GM18873 (cell line): ENCODE data around the gene TTC28.
"Not testable (repeated sequence)": the region's sequence is repeated elsewhere in the genome, so short reads cannot be mapped to it uniquely, and the experiment has no call there.

ENCODE experiments used
- ATAC-seq: cut with Tn5 transposase; IDR thresholded peaks from one replicate; pipeline ENCODE4 v1.9.1; 2021; ENCODE audit warnings: mild to moderate bottlenecking, moderate library complexity, moderate number of reproducible peaks; ENCODE audit not compliant: unreplicated experiment, low FRiP score

The TTC28 gene

GRCh38 chr22:28566920-28567499 is 112.6 kb downstream of the TTC28 start:
- ATAC-seq, result not testable (repeated sequence)

DNA sequence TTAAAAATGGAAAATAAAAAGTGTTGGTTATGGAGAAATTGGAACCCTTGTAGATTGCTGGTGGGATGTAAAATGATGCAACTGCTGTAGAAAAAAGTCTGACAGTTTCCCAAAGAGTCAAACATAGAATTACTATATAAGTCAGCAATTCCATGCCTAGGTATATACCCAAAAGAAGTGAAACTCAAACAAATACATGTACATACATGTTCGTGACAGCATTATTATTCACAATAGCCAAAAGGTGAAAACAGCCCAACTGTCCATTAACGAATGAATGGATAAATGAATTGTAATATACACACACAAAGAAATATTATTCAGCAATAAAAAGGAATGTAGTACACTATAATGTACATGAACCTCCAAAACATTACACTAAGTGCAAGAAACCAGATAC is 116.0 kb downstream of the TTC28 start:
- no peak for ATAC-seq

DNA sequence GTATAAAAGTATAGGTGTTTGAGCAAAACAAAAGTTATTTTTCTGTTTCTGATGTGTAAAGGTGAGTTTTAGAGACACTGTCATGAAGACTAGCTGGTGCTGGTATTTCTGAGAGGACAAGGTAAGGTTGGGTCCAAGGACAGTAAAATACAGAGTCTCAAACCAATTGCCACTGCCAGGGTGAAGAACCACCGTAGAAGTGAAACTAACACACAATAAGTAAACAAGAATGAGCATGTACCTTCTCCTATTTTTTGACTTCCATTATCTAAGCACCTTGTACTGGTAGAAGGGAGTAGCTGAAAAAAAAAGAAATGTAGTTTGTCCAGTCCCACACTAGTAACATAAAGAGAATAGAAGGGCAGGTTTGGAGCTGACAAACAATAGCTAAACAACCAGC is 117.3 kb downstream of the TTC28 start:
- ATAC-seq, result no peak

- ATAC-seq, result not testable (repeated sequence)
Observed at GRCh38 chr22:28560743-28561101, 118.9 kb downstream of the TTC28 start.

DNA sequence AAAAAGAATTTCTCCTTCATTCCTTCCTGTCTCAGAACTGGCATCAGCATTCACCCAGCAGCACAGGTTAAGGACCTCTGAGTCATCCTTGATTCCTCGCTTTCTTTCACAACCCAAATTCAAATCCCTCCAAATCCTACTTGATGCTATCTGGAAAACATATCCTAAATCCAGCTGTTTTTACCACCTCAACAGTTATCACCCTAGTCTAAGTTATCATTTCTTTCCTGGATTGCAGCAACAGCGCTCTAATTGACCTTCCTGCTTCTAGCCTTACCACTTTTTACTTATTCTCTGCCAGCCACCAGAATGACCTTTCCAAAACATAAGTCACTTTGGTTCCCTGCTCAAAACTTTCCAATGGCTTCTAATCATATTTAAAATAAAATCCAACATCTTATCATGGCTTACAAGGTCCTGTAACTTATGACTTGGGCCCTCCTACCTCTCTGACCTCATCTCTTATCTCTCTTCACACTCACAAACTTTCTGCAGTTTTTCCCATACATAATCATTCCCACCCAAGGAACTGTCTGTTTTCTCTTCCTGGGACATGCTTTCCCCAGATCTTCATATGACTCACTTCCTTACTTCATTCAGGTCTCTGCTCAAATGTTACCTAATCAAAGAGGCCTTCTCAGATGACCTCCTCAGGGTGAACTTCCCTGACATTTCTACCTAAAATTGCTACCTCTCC is 119.4 kb downstream of the TTC28 start:
- no peak for ATAC-seq

GRCh38 chr22:28557184-28557583 is 122.5 kb downstream of the TTC28 start:
- no peak for ATAC-seq

- ATAC-seq, result not testable (repeated sequence)
Observed at GRCh38 chr22:28553108-28553866, 126.4 kb downstream of the TTC28 start.

GRCh38 chr22:28548406-28548805 is 131.2 kb downstream of the TTC28 start:
- no peak for ATAC-seq

GRCh38 chr22:28547132-28547842 is 132.4 kb downstream of the TTC28 start:
- no peak for ATAC-seq

GRCh38 chr22:28544431-28544868 is 135.2 kb downstream of the TTC28 start:
- ATAC-seq, result no peak

DNA sequence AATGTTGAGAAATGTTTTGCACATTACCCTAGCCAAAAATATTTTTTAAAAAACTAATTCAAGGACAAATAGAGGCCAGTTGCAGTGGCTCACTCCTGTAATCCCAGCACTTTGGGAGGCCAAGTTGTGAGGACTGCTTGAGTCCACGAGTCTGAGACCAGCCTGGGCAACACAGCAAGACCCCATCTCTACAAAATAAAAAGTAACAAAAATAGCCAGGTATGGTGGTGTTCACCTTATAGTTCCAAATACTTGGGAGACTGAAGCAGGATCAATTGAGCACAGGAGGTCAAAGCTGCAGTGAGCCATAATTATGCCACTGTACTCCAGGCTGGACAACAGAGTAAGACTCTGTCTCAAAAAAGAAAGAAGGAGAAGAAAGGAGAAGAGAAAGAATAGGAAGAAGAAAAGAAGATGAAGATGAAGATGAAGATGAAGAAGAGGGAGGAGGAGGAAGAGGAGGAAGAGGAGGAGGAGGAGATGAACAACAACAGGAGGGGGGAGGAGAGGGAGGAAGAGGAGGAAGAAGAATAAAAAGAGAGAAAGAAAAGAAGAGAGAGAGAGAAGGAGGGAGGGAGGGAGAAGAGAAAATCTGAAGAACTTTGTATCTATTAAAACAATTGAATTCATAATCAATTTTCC is 136.5 kb downstream of the TTC28 start:
- no peak for ATAC-seq

- no peak for ATAC-seq
Observed at GRCh38 chr22:28541137-28541536, 138.5 kb downstream of the TTC28 start.

DNA sequence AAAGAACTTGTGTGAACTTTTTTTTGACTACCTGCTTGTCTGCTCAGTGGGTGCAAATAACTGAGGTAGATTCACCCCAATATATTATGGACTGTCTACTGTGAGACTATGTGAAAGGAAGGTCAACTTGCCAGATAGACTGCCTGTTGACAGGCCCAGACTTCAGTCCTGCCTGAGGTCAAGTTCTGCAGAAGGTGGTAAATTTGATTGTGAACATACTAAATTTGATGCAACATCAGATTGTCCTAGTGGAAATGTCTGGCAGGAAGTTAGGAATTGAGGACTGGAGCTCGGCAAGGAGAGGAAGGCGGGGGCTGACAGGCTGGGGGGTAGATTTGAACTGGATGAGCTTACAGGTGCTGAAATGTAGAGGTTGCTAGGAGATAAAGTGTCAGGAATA is 140.7 kb downstream of the TTC28 start:
- ATAC-seq, result no peak

- ATAC-seq, result not testable (repeated sequence)
Observed at GRCh38 chr22:28530565-28530964, 149.1 kb downstream of the TTC28 start.

GRCh38 chr22:28529144-28529543 is 150.5 kb downstream of the TTC28 start:
- not testable (repeated sequence) for ATAC-seq

DNA sequence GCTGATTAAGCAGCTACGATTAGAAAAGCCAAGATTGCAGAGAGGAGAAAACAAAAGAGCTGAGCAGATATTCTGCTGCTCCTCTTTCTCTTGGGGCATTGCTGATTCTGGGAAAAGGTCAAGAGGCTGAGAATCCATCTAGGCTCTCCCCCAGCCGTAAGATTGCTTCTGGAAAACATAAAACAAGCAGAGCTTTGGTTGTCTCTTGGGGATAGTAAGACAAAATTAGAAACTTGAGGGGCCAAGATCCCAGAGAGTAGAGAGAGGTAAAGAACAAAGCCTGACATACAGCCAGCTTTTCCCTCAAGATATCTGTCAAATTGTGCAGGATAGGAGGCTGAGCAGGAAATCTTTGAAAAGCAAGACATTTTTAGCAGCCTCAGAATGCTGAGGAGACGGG is 158.2 kb downstream of the TTC28 start:
- ATAC-seq, result no peak

DNA sequence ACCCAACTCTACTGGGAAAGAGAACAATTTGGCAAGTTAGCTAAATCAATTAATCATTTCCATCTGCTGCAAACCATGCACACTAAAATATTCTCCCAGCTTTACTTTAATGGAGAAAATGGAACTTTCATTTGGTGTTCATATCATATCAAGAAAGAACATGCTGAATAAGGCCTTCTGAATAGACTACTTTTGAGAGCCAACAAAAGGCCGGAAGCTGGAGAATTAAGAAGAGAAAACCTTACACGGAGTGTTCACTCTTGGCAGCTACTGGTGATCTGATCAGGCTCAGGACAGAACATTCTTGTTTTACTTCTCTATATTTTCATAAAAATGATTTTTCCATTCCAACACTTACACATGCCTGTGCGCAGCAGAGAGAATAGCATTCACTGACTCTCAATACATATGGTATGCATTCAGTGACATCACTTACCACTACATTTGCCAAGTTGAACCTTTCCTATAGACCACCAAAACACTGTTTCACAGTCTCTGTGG is 165.3 kb downstream of the TTC28 start:
- ATAC-seq, result no peak

DNA sequence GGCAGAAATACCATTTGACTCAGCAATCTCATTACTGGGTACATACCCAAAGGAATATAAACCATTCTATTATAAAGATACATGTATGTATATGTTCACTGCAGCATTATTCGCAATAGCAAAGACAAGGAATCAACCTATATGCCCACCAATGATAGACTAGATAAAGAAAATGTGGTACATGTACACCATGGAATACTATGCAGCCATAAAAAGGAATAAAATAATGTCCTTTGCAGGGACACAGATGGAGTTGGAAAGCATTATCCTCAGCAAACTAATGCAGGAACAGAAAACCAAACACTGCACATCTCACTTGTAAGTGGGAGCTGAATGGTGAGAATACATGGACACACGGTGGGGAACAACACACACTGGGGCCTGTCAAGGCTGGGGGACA is 167.3 kb downstream of the TTC28 start:
- not testable (repeated sequence) for ATAC-seq

GRCh38 chr22:28507896-28508295 is 171.7 kb downstream of the TTC28 start:
- no peak for ATAC-seq

DNA sequence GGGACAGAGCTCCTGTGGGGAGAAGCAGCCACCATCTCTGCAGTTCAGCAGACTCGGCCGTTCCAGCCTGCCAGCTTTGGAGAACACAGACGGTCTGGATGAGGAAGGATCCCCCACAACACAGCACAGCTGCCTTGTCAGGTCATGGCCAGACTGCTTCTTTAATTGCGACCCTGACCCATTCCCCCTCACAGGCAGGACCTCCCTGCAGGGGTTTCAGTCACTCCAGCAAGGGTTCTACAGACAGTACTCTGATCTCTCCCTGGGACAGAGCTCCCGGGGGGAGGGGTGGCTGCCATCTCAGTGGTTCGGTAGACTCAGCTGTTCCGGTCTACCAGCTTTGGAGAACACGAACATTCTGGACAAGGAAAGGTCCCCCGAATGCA is 173.5 kb downstream of the TTC28 start:
- no peak for ATAC-seq
